GM12873 (cell line): Measurements from ENCODE around the gene LOX.

Source experiments
- CTCF ChIP-seq: IDR thresholded peaks from 2 replicates; pipeline ENCODE4 v1.5.1; 2012; ENCODE audit warnings: low read depth, mild to moderate bottlenecking, moderate library complexity, low read length, control low read depth; ENCODE audit not compliant: insufficient read depth; ENCODE audit errors: missing control alignments

The LOX gene

GRCh38 chr5:122110987-122111386 lies 32.9 kb upstream of the LOX start:
- TF ChIP-seq CTCF = no peak

DNA sequence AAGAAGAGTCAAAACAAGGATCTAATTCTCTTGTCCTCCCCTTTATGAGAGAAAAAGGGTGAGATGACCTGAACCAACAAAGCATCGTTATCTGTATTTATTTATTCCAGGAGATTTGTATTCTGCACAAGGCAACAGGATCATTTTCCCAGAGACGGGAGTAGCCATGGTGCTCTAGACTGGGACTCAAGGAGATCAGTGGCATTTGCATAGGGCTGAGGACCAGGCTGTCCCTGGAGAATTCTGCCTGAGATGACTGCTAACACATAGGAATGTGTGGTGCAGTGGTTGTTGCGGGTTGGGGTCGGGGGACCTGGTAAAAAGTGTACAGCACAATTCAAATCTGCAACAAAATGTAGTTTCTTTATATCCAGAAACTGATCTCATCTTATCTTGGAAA lies 29.0 kb upstream of the LOX start:
- no peak for TF ChIP-seq CTCF

- no peak for TF ChIP-seq CTCF
Observed at GRCh38 chr5:122105909-122106308, 27.9 kb upstream of the LOX start.

DNA sequence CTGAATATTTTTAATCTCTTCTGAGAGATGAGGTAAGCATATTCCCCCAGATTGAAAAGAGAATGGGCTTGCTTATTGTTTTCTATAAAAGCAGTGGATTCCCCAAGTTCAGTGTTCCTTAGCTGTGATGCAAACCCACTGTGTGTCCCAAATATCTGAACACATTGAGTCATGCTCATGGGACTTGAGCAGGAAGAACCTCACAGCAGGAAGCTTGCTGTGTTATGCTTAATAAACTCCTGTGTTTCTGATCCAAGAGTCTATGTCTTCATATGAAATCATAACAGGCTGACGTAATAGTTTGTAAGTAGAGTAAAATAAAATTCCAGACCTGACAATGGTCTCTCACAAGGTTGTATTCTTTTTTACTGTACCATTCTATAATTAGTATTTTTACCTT lies 24.8 kb upstream of the LOX start:
- TF ChIP-seq CTCF = no peak

GRCh38 chr5:122101636-122102285 lies 23.7 kb upstream of the LOX start:
- peak; percentile 51 for TF ChIP-seq CTCF

- TF ChIP-seq CTCF = no peak
Observed at GRCh38 chr5:122099060-122099790, 21.2 kb upstream of the LOX start.

DNA sequence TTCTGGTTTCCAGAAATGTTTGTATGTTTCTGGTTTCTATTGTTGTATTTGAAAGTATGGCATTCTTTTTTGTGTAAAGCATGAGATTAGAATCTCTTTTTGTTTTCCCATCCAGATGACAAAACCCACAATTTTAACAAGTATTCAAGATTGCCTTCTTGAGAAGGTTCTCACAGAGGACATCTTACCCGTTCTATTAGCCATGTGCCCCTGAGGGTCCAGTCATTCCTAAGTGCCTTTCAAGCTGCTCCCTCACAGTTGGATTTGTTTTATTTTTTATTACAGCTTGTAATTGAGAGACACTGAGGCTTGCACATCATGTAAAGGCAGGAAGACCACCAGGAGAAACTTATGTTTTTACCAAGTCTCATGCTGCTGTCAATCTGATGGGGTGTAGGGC lies 19.3 kb upstream of the LOX start:
- TF ChIP-seq CTCF = no peak
